Retinal pigment epithelial cell (primary cell): ENCODE data around the gene KCNN4.

ENCODE experiments used
- DNase-seq: peaks from one replicate; pipeline ENCODE4 v3.0.0-alpha.2; 2010; ENCODE audit warnings: low read depth
- H3K4me3 ChIP-seq: 2 replicates; pipeline ENCODE4 v1.5.1; 2011; ENCODE audit warnings: mild to moderate bottlenecking, low read length, control low read depth, moderate library complexity
- TF ChIP-seq, protein P1 (sequence below): conservative IDR thresholded peaks from 2 replicates; pipeline ENCODE4 v1.5.1; 2011; ENCODE audit warnings: low read depth, low read length, control low read depth, inconsistent platforms

The KCNN4 gene

DNA sequence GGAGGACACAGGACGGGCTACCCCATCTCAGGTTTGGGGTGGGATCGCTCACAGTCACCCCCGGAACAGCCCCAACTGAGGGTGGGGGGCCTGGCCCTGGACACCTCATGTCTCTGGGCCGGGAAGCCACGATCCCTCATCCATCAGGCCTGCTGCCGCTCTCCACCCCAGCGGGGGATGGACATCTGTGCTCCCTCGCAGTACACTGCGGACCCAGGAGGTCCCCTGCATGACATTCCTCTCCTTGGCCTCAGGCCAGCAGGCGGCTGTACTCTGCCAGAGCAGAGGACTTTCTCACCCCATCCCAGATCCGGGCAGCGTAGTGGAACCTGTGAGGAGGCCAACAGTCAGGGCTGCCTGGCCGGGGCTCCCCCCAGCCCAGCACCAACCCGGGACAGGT, 49.4 kb downstream of the KCNN4 start:
- DNase-seq: no peak
- TF ChIP-seq, protein P1, sequence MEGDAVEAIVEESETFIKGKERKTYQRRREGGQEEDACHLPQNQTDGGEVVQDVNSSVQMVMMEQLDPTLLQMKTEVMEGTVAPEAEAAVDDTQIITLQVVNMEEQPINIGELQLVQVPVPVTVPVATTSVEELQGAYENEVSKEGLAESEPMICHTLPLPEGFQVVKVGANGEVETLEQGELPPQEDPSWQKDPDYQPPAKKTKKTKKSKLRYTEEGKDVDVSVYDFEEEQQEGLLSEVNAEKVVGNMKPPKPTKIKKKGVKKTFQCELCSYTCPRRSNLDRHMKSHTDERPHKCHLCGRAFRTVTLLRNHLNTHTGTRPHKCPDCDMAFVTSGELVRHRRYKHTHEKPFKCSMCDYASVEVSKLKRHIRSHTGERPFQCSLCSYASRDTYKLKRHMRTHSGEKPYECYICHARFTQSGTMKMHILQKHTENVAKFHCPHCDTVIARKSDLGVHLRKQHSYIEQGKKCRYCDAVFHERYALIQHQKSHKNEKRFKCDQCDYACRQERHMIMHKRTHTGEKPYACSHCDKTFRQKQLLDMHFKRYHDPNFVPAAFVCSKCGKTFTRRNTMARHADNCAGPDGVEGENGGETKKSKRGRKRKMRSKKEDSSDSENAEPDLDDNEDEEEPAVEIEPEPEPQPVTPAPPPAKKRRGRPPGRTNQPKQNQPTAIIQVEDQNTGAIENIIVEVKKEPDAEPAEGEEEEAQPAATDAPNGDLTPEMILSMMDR: no peak
- H3K4me3 ChIP-seq: no peak overlapping the region

GRCh38 chr19:43729919-43730318, 50.9 kb downstream of the KCNN4 start:
- no peak overlapping the region for H3K4me3 ChIP-seq
- DNase-seq: no peak
- TF ChIP-seq, protein P1: no peak

DNA sequence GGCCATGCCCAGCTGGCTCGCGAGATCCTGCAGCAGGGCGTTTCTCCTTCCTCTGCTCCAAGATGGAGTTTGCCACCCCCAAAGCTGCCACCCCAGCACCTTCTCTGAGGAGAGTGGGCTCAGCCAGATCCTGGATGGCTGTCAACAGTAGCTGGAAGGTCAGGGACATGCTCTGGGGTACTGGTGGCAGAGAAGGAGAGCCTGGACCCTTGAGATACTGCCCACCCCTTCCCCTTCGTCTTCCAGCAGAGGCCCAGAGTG, 53.2 kb downstream of the KCNN4 start:
- no peak for DNase-seq
- TF ChIP-seq, protein P1: no peak
- no peak overlapping the region for H3K4me3 ChIP-seq

GRCh38 chr19:43726736-43727592, 53.8 kb downstream of the KCNN4 start:
- H3K4me3 ChIP-seq: no peak overlapping the region
- no peak for DNase-seq
- TF ChIP-seq, protein P1: no peak

- TF ChIP-seq, protein P1: no peak
- H3K4me3 ChIP-seq: no peak overlapping the region
- no peak for DNase-seq
Observed at GRCh38 chr19:43725468-43725867, 55.3 kb downstream of the KCNN4 start.

DNA sequence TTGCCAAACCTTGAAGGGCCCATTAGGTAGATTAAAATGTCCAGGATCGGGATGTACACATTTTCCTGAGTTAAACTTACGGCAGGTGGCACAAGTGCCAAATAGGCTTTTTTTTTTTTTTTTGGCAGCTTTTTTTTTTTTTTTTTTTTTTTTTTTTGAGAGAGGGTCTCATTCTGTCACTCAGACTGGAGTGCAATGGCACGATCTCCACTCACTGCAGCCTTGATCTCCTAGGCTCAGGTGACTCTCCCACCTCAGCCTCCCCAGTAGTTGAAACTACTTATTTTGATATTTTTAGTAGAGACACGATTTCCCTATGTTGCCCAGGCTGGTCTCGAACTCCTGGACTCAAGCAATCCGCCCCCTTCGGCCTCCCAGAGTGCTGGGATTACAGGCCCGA, 55.9 kb downstream of the KCNN4 start:
- no peak for DNase-seq
- TF ChIP-seq, protein P1: no peak
- H3K4me3 ChIP-seq: no peak overlapping the region

DNA sequence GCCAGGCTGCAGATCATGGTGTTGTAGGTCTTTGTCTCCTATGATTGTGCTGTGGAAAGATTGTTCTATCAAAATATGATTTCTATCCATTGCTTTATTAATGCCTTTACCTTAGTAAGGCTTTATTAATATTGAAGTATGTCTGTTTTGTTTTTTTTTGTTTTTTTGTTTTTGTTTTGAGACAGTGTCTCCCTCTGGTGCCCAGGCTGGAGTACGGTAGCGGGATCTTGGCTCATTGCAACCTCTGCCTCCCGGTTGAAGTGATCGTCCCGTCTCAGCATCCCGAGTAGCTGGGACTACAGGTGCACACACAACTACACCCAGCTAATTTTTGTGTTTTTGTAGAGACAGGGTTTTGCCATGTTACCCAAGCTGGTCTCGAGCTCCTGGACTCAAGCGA, 57.2 kb downstream of the KCNN4 start:
- no peak overlapping the region for H3K4me3 ChIP-seq
- no peak for DNase-seq
- TF ChIP-seq, protein P1: peak; percentile 25
